GM19238 (cell line): Measurements from ENCODE around the gene THEMIS.

Experiments used
- DNase-seq: peaks from one replicate; pipeline ENCODE4 v3.0.0; 2011; ENCODE audit warnings: low spot score; ENCODE audit not compliant: insufficient read length

The THEMIS gene

DNA sequence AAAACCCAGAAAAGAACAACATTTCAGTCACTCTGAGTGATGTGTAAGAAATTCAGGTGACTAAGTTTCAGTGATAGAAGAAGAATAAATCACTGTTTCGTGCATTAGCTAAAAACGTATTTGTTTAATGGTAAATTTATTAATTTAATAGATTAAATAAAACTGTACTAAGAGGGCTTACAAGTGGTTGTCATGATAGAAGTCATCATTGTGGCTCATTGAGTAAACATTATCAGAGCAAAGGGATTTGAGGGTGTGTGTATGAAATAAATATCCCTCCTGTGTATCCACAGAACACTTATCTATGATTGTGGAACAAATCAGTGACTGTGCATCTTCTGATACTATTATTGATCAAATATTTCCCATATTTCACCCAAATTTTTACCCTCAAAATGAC, 40.1 kb downstream of the THEMIS start:
- DNase-seq, result no peak

DNA sequence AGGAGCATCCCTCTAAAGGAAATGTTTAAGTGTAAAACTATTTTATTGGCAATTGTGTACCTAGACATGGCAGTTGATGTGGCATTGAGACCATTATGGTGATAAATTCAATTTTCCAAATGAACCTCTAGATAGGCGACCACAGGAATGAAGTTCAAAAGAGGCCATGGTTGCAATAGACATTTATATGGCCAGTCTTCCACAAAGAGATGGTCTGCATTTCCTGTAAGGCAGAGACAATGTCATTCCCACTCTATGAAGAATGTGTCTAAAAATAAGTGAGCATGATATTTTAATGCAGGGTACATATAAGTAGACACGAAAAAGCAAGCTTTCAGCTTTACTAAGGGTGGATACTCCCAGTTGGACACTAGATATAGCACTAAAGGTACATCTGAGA, 40.9 kb downstream of the THEMIS start:
- DNase-seq, result no peak

DNA sequence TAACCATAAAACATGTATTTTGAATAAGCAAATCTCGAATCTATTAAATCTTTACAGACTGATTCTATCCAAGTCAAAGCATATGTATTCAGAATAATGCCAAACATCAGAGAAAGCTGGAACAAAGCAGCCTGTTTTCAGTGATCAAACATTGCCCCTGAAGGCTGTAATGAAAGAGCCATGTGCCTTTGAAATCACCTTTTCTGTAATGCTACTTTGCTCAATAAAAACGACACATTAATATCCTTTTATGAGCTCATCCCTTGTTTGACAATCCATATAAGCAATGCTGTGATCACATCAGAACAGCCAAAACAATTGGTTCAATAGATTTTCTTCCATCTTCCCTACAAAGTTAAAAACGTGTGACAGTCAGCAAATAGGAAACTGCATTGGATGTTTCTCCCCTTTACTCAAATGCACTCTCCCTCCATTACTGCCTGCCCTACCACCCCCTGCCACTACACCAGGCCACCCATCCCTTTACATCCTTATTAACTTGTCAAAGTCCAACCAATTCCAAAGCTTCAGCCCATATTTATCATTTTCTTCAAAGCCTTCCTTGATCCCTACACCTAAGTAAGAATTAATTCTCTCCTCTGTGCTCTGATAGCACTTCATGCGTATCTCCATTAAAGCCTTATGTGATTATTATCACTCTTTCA, 42.0 kb downstream of the THEMIS start:
- DNase-seq, result no peak

DNA sequence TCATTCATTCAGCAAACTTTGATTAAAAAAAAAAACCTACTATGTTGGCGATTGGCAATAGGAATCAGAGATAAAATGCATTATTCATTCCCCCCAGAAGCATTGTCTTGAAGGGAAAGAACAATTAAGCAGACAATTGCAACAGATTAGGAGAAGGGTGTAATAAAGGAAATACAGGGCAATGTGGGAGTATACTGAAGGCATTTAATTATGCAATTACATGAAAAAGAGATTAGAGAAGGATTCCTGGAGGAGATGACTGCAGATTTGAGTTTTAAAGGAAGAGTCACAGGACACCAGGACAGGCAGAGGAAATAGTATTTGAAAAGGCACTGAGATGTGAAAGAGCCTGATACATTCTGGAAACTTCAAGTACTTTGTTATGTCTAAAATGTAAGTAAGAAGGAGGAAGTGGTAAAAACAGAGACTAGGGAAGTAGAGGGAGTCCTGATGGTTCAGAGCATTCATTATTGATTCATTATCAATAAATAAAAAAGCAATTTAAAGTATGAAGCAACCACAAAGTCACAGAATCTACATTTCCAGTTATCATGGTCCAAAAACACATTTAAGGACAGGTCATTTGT, 43.7 kb downstream of the THEMIS start:
- no peak for DNase-seq

DNA sequence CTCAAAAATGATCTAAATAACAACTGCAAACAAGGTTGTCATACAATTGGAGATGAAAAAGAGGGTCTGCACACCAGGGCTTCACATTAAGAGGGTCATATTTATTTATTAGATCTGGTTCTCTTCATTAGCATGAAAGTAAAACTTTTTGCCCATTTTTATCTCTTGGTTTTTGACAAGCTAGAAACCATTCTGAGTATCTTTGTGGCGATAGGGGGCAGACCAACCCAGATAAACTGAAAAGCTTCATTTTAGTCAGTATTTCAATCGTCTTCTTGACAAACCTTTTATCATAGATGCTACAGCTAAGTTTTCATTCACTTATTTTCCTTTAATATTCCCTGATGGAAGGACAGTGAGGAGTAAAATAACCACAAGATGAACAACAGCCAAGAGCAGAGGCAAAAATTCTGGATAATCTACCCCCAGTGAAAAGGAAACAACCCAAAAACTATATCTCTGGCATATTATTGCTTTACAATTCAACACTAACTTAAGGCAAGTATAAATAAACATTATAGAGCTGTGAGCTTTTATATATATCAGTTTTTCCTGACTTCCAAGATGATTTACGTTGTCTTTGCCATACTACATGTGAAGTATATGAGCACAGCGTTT, 45.2 kb downstream of the THEMIS start:
- DNase-seq, result no peak

DNA sequence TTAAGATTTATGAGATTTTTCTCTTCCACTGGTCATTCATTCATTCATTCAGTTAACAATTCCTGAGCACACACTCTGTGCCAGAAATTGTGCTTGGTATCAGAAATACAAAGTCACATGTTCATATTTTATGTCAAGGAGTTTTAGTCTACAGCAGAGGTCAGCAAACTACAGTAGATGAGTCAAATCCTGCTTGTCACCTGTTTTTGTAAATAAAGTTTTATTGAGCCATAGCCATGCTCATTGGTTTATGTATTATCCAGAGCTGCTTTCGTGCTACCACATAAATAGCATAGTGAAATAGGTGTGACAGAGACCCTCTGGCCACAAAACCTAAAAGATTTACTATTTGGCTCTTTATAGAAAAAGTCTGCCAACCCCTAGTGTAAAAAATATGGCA, 46.8 kb downstream of the THEMIS start:
- no peak for DNase-seq

DNA sequence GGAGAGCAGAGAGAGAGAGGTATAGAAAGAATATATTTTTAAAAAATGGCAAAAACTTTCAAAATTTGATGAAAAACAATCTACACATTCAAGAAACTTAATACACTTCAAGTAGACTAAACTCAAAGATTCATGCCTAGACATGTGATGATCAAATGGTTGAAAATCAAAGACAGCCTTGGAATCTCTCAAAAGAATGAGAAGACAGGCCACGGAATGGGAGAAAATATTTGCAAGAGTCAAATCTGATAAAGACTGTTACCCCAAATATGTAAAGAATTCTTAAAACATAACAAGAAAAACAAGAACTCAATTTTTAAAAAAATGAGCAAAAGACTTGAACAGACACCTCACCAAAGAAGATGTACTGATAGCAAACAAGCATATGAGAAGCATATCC, 49.7 kb downstream of the THEMIS start:
- DNase-seq, result no peak

DNA sequence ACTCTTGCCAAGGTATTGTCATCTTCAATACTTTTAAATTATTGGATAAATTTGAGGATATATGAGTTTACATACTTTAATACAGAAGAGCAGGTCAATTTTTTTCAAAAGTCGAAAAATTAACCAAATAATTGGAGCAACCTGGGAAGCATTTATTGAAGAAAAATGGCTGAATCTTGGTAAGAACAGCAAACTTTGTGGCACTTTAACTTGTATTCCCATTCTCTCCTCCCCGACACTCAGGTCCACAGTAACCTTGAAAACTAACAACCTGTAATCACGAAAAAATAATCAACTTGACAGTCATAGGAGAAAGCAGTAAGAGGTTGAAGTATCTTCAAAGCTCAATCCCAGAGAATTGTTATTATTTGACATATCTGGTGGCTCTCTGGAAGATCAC, 55.6 kb downstream of the THEMIS start:
- no peak for DNase-seq

DNA sequence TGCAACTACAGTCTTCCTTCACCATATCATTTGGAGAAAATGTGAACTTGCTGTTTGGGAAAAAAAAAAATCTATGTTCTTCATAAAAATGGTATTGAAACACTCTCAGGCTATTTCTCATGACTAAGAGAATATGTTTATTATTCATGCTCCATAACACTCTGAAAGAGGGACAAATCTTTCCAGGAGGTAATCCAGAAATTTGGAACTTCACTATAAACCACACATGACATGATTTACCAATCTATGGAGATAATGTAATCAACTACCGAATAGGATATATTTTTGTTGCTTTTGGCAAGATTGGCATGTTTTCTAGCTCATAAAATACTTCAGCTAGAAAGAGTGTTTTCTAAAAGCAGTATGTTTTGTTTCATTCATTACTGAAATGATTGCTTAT, 56.3 kb downstream of the THEMIS start:
- DNase-seq, result no peak

DNA sequence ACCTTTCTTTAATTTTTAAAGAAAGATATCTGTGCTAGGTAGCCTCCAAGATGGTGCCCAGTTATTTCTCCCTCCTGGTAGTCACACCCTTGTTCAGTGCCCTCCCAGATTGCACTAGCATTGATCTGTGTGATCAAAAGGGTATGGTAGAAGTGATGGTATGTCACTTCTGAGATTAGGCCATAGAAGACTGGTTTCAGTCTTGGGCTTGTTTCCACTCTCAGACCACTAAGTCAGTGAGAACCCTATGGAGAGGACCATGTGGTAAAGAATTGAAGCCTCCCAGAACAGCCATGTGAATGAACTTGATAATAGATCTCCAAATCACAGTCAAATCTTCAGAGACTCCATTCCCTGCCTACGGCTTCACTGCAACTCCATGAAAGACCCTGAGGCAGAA, 57.3 kb downstream of the THEMIS start:
- no peak for DNase-seq

DNA sequence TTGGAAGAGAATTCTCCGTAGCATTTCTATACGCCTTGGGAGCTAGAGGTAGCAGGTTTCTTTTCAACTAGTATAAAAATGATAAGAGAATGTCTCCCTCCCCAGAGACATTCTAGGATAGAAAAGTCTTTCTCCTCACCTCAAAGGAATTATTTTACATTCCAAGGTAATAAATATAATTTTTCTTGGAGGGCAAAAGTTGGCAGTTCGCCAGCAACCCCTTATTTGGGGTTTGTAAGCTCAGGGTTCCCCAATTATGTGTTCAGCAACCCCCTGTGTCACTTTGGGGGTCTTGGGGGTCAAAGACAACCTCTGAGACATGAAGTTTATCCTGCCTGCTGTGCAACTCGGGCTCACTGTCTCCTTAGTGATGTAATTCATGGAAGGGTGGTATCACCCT, 58.3 kb downstream of the THEMIS start:
- DNase-seq, result no peak

DNA sequence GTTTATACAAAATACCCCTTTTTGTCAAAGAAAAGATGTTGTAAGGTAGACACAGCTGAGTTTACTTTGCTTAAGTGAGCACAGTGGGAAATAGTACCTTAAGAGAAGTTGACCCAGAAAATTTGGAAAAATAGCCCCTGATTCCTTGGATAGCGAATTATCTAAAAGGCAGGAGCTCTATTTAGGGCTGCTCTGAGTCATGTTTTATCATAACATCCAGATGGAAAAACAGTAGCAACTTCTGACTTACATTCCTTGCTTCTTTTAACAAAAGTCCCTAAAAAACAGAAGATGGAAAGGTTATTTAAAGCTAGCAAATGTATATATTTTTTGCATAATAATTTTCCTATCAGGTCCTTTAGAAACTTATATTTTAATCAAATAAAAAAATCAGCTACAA, 59.0 kb downstream of the THEMIS start:
- no peak for DNase-seq

DNA sequence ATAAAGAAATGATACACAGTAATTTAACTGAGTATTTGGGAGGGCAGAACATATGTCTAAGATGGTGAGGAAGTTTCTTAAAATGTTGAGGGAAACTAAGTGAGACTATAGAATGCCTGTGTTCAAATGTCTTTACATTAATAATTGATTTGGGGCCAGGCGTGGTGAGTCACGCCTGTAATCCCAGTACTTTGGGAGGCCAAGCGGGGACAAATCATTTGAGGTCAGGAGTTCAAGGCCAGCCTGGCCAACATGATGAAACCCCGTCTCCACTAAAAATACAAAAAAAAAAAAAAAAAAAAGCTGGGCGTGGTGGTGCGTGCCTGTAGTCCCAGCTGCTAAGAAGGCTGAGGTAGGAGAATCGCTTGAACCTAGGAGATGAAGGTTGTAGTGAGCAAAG, 66.7 kb downstream of the THEMIS start:
- no peak for DNase-seq

DNA sequence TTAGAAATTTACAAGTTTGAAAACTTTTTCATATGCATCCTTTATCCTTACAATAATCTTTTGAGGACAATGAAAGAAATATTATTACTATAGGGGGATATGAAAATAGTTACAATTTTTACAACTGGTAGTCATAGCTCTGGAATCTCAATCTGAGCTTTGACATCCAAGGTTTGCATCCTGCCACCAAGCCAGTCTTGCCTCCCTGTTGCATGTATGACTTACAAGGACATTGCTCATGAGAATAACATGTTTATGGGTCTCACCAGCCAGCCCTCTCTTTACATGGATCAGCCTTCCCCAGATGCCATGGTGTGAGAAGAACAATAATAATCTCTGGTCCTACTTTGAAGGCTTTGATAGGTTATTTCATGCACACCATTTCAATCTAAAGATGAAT, 67.5 kb downstream of the THEMIS start:
- no peak for DNase-seq

DNA sequence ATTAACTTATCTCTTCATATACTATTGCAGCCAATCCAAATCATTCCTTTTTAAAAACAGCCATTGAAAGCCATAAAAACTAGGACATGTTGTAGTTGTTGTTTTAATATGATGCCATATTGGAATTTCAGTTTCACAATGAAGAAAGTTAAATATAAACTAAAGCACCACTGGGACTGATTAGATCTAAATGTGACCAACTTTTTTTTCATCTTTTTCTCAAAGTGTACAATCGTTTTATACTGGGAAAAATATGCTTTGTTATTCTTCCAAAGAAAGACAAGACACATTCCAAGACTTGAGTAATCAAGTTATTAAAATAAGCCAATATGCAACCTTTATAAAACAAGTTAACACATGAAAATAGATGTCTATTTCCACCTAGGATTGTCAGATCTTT, 68.5 kb downstream of the THEMIS start:
- no peak for DNase-seq

DNA sequence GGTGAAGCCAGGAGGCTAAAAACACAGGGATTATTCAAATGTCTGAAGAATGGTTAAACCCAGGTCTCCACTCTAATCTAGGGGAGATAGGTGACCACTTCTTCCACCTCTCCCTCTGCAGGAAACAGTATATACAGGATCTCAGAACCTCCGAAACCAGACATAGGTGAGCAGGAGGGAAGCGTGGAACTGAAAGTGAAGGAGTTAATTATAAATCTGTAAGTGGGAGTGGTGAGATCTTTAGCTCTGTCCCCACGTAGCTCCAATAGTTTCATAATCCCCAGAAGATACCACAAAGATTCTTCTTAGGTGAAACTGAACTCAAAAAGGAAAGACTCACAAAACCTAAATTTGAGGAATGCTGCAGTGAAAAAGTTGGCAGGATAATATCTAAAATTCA, 76.8 kb downstream of the THEMIS start:
- DNase-seq, result no peak

DNA sequence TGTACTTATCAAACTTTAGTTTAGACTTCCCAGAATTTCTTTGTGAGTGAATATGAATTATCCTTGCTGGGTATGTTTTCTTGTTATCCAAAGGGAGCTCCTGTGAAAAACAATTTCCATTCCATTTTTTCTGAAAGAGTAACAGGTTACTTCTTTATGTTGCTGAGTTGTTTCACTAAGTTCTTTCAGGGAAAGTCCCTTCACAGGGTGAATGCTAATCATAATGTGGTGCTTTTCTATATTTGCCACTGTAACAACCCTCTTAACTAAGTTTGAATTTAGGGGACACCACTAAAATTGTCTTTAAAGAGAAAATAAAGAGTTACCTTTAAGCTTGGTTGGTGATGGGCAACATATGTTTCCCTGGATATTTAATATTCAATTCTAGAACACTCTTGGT, 79.4 kb downstream of the THEMIS start:
- DNase-seq, result no peak

DNA sequence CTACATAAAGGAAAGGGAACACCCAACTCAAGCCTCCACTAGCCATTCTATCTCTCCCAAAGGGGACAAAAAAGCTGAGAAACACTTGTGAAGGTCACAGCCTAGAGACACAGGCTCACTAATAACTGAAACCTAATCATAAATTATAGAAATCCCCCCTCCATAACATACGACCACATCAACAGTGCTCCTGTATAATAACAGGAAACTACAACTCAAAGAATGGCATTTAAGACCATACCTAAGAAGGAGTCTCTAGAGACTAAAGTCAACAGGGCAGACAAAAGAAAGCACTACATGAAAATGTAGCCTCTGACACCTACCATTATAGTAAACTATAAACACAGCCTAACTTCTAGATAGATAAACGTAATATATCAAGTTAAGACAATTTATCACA, 82.7 kb downstream of the THEMIS start:
- DNase-seq, result no peak

DNA sequence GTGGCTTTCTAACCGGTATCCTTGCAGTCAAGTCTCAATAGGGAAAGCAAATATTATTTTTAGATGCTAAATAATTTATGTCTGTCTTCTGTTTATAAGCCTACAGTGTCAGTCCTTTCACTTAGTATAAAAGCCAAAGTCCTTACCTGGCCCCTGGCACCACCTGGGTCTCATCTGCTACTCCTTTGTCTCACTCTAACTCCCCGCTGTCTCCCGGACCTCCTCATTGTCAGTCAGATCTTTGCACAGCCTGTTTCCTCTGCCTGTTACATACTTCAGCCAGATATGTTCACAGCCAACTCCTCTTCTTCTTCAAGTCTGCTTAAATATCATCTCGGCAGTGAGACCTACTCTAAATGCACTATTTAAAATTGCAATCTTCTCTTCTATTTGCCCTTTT, 84.2 kb downstream of the THEMIS start:
- no peak for DNase-seq

DNA sequence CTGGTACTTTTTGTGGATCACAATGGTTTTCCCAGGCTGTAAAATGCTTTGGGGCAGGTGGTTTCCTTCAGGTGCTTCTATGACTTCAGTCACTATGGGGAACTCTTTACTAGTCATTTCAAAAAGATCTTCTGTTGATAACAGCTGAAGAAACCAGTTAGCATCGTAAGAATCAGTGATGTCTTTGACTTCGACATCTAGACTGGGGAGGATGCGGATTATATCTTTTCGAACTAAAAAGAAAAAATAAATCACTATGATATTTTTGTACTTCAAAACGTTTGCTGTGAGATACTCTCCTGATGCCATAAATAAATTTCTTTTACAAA, 87.2 kb downstream of the THEMIS start:
- no peak for DNase-seq

DNA sequence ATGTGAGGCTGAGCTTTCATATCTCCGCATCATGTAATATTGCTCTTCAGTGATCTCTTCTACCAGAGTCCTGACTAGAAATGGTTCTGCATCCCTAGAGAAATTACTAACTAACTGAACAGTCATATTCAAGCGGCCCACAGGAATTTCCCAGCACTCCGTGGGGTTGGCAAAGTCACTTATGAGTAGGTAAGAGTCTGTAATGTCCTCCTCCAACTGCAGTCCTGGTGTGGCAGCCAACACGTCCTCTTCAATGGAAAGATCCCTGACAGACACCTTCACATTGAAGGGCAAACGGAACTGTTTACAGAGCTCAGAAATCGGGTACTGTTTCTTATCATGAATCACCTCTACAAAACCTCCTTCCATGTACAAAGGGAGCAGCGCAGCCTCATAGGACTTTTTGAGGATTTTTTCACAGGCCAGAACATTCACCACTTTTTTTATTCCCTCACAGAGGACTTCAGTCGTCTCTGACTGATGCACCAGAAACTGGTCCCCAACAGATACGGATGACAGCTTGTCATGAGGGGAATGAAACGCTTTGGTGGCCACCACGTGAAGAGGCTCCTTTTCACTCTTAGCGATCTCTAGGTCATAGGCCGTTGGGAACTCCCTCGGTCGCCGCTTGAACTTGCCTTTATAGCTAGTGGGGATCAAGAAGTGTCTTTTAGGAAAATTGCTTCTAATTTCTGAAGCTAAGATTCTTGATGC, 87.7 kb downstream of the THEMIS start:
- no peak for DNase-seq

DNA sequence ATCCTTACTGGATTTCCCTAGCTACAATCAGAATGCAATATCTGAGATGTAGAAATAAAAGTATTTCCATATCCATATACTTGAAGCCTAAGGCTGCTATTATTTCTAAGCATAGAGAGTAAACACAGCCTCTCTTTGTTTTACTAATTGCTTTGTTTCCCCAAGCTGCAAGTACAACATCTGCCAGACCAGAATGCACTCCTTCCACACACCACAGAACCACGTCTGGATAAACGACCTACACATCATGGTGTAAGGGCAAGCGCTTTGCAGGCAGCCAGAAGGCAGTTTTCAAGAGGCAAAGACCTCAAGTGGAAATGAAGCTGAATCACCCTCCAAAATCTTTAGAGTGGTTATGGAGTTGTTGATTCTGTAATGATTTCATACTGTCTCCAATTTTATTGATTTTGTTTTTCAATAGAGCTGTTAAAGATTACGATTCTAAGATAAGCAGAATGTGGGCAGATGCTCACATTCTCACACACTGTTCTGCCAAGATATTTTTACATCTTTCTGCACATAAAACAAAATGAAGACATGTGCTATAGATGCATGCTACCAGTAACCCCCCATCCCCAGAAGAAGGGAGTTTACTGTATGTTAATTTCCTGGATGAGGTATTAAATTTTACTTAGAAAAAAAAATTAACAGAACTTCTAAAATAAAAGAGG, 88.8 kb downstream of the THEMIS start:
- no peak for DNase-seq
